Measurements from ENCODE around the gene ZNF280A.

DNA sequence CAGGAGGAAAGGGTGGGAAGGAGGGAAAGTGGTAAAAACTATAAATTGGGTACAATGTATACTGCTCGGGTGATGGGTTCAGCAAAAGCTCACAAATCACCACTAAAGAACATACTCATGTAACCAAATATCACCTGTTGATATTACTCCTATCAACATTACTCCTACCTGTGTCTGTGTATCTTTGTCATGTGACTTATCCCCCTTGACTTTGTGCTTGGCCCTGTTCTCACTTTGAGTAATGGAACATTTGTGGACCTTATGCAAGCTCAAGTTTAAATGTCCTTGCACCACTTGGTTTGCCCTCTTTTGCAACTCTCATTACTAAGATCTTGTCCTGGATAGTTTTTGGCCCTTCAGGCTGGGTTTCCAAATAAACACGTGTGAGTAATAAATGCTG is 50.5 kb downstream of the ZNF280A start:
- TF ChIP-seq, protein P1, sequence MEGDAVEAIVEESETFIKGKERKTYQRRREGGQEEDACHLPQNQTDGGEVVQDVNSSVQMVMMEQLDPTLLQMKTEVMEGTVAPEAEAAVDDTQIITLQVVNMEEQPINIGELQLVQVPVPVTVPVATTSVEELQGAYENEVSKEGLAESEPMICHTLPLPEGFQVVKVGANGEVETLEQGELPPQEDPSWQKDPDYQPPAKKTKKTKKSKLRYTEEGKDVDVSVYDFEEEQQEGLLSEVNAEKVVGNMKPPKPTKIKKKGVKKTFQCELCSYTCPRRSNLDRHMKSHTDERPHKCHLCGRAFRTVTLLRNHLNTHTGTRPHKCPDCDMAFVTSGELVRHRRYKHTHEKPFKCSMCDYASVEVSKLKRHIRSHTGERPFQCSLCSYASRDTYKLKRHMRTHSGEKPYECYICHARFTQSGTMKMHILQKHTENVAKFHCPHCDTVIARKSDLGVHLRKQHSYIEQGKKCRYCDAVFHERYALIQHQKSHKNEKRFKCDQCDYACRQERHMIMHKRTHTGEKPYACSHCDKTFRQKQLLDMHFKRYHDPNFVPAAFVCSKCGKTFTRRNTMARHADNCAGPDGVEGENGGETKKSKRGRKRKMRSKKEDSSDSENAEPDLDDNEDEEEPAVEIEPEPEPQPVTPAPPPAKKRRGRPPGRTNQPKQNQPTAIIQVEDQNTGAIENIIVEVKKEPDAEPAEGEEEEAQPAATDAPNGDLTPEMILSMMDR (IDR thresholded peaks at IDR 0.05 in 8 of 11, conservative IDR thresholded peaks at IDR 0.05 in 3 of 11) = no peak
- TF ChIP-seq POLR2A (IDR thresholded peaks at IDR 0.05) (no peak), POLR2AphosphoS5 (IDR thresholded peaks at IDR 0.05) (no peak)
